GM15510 (cell line): ENCODE data around the gene IGFL2.

Experiments used
- POLR2A ChIP-seq: IDR thresholded peaks from 3 replicates; pipeline ENCODE4 v1.6.1; 2011; ENCODE audit warnings: borderline replicate concordance; ENCODE audit not compliant: insufficient read length; ENCODE audit errors: extremely low read depth

IGFL2 gene

DNA sequence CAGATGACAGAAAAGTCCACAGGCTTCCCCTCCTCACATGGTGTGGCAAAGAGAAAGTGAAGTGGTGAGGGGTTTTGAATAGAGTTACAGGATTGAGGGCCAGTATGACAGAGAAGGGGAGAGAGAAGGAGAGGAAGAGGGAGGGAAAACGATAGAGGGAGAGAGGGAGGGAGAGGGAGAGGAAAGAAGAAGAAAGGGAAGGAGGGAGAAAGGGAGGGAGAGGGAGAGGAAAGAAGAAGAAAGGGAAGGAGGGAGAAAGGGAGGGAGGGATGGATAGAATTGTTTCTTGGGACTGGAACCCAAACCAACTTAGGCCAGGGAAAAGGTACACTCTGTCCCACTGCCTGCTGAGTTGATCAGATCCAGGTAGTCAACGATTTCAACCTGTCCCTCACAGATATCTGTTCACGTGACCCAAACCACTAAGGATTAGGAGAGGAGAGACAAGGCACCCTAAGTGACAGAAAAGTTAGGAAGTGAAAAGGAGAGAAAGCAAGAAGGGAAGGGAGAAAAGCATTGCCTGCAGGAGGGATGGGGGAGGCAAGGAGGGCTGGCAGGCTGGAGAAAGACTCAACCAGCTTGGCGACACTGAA is 15.4 kb upstream of the IGFL2 start:
- no peak for TF ChIP-seq POLR2A

DNA sequence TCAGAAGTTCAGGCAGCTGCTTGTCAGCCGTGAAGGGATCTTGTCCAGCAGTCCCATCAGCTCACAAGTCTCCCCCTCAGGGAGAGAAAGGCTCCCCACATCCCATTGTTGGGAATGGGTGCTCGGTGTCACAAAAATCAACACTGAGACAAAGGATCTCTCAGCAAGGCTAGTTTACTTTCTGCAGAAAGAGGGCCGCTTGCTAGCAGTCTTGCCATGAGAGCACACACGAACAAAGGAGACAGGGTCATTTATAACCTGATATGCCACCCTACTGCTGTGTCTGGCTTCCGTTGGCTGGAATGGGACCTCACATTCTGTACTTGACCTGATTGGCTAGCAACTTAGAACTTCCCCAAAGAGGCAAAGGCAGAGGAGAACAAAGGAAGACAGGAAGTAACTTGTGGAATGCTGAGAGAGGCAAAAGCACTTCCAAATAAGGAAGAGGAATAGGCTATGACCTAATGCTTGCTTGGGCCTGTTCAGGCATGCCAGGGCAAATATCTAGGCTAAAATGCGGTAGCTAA is 14.9 kb upstream of the IGFL2 start:
- TF ChIP-seq POLR2A = no peak

DNA sequence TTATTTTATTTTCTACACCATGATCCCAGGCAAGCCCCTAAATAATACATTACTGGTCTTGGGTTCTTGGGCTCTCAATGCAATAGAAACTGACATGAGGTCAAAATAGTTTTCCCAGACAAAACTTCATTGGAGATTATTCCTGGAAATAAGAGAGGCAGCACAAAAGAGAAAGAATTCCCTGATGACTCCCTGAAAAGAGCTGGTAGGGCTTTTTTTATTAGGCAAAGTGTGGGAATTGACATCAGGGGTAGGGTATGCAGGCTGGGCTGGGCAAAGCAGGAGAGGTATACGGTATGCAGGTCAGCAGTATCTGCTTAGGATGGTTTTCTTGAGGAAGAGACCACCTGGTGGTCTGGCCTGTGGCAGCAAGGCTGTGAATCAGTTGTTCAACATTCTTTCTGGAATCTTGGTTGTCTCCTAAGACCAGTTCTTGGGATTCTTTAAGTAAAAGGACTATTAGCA is 14.2 kb upstream of the IGFL2 start:
- no peak for TF ChIP-seq POLR2A

DNA sequence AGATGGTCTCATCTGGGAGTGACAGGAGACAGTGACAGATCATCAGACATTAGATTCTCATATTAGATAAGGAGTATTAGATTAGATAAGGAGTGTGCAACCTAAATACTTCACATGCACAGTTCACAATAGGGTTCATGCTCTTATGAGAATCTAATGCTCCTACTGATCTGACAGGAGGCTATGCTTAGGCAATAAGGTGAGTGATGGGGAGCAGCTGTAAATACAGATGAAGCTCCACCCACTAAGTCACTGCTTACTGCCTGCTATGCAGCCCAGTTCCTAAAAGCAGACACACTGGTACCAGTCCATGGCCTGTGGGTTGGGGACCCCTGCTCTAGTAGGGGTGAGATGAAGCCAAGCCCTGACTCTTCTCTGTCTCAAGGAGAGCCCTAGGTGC is 13.5 kb upstream of the IGFL2 start:
- TF ChIP-seq POLR2A = no peak

DNA sequence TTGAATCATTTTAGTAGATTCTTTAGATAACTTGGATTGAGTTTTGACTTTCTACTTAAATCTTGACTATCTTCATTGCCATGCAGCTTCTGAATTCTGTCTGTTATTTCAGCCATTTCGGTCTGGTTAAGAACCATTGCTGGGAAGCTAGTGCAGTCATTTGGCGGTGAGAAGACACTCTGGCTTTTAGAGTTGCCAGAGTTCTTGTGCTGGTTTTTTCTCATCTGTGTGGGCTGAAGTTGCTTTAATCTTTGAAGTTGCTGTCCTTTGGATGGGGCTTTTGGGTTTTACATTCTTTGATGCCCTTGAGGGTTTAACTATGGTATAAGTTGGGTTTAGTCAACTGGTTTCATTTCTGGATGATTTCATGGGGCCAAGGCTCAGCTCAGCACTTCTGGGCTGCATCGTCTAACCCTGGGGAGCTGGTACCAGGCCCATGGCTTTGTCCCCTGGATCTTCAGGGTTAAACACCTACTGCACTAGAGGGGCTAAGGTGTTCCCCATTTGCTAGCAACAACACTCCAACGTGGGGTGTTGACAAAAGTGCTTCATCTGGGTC is 10.0 kb upstream of the IGFL2 start:
- no peak for TF ChIP-seq POLR2A

DNA sequence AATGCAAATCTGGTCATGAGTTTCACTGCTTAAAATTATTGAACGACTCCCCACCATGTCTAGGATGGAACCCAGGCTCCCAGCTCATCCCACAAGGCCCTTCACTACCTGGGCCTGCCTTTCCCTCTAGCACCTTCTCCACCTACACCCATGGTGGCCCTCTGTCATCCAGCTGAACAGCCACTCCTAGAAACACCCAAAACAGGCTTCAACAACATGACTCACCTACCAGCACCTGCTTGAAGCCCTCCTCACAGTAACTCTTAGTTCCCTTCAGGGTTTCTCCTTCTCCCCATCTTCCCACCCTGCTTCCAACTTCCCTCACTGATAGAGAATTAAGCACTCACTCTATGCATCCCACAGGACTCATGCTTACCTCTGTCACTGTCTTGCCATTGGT is 6.6 kb upstream of the IGFL2 start:
- no peak for TF ChIP-seq POLR2A

DNA sequence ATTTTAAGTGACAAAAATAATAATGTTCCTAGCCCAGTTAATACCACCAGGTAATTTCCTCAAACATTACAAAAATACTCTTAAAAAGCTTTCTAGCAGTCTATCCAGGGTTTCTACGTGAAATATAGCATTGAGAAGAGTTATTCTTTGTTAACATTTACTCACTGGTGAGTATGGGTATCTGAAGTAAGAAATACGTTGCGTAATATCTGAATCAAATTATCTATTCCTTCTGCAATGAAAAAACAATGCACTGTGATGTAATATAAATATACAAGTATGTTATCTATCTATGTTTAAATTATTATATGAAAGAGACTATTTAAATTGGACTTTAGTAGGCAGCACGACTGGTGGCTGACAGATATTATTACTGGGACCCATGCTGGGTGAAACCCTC is 5.7 kb upstream of the IGFL2 start:
- no peak for TF ChIP-seq POLR2A

DNA sequence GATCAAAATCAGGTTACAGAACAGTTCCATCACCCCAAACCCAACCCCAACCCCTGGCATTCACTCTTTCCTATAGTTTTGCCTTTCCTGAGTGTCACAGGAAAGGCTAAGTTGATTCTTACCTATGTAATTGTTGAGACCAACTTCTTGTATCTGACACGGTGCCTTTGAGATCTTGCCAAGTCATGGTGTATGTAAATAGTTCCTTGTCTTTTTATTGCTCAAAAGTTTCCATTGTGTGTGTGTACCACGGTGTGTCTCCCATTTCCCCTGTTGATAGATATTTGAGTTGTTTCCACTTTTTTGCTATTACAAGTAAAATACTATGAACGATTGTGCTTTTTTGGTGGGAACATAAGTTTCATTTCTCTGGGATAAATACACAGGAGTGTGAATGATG is 3.3 kb upstream of the IGFL2 start:
- TF ChIP-seq POLR2A = no peak

DNA sequence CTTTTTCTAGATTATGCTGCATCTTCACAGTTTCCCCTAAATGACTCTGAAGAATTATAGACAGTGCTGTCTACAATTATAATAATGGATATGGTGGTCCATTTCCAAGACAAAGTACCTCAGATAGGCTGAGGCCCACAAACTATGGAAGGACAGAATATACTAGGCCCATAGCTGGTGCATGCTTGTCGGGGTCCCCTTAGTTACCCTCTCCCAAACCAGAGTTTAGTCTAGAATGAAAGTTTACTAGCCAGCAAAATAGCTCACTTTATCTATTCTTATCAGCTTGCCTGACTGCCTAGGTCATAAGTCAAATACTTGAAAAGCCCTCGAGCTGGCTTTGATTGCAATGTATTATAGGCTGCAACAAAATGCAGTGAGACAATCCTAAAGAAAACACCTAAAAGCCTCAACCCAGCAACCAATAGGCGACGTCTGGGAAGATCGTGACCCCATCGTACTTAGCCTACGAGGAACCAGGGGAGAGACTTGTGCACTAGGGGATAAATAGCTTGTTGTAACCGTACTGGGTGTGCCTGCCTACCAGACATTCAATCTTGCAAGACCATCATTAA is 785 bp upstream of the IGFL2 start:
- no peak for TF ChIP-seq POLR2A

DNA sequence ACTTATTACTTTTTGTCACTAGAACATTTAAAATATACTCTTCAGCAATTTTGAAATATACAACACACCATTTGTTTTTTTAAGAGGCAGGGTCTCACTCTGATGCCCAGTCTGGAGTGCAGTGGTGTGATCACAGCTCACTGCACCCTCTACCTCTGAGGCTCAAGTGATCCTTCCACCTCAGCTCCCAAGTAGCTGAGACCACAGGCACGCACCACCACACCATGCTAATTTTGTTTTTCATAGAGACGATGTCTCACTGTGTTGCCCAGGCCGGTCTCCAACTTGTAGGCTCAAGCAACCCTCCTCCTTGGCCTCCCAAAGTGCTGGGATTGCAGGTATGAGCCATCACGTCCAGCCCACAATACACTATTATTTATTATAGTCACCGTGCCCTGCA is 2.6 kb downstream of the IGFL2 start:
- TF ChIP-seq POLR2A = no peak

DNA sequence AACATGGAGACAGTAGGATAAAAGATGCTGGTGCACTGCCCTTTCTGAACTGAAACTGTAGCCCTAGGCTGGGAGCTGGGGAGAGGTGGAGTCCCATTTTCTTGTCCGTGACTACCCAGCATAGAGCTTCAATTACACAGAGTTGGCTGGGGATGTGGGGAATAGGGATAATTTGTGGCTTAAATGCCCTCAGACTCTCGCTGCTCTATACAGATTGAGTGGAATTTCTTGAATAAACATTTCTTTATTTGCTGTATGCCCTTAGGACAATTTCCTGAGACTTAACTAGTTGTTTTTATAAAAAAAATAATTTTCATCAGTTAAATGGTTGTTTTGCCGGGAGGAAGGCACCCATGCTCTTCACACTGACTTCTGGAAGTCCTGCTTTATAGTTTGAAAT is 7.2 kb downstream of the IGFL2 start:
- no peak for TF ChIP-seq POLR2A

DNA sequence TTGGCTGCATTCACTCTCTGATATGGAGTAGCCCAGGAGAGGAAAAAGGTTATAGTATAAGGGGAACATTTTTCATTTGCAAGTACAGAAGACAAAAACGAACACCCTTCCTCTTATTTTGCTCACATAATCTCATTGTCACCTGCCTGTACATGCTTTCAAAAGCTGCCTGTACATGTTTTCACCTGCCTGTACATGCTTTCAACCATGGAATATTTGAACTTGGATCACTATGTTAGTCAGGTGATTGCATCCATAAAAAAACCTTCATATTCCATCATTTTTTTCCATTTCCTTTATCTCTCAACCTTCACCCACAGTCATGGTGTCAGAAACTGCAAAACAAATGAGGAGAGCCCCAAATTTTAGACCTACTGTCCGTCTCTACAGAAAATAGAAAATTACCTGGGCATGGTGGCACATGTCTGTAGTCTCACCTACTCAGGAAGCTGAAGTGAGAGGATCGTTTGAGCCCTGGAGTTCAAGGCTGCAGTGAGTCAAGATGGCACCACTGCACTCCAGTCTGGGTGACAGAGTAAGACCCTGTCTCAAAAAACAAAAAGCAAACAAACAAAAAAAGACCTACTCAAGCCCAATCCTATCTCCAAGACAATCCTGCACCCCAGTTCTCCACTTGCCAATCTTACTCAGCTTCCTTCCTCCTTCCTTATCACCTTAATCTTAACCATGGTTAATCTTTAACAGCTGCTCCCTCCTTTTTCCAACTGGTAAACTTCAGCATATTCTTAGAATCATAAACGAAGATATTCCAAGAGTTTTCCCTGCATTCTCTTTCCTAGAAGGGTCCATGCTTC is 11.6 kb downstream of the IGFL2 start:
- no peak for TF ChIP-seq POLR2A

DNA sequence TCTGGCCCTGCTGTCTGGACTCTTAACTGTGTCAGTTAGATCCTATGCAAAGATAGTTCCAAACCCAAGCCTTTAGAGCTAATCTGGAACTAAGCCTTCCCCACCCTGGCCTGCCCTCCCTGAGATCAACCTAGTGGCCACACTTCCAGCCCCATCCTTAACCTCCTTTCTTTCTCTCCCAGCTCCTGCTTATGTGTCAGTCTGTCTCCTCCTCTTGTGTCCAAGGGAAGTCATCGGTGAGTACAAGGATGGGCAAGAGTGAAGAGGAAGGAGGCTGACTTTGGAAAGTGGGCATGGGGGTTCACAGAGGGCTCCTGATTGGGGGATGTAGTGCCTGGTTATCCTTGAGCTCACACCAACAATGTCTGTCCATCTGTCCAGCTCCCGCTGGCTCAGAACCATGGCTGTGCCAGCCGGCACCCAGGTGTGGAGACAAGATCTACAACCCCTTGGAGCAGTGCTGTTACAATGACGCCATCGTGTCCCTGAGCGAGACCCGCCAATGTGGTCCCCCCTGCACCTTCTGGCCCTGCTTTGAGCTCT is 12.3 kb downstream of the IGFL2 start:
- TF ChIP-seq POLR2A = no peak

DNA sequence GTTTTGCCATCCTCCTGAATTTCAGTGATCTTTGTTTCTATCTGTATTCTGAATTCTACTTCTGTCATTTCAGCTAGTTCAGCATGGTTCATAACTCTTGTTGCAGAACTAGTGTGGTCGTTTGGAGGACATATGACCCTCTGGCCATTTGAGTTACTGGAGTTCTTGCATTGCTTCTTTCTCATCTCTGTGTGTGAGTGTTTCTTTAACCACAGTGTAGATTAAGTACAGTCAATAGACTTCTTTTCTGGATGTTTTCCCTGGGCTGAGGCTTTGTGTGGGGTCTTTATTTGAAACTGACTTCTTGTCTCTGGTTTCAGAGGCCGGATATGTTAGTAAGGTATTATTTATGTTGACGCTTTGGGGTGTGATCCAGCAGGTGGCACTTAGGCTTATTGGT is 14.7 kb downstream of the IGFL2 start:
- TF ChIP-seq POLR2A = no peak

DNA sequence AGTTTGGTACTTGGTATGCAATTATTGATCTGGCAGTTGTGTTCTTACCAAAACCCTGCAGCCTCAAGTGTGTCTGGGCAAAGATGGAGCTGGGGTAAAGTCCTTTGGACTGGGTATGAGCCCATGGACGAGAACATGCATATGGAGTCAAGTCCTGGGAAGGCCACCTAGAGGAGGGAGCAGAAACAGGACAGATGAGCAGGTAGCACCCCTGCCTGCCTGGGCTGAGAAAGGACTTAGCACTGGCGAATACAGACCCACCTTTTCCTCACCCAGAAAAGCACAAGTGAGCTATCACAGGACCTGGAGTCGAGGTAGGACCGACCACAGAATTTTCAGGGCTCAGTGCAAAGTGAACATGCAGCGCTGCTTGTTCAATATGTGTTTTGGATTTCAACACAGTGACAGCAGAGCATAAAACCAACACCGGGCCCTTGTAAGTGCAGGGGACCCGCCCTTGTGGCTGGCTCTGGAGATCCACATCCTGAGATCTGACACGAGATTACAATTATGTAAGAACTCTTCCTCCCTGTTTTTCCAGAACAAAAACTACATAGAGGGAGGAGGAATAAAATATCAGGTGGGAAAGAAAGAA is 25.9 kb downstream of the IGFL2 start:
- no peak for TF ChIP-seq POLR2A
